ENCODE data around the gene CETP.

Gene CETP

DNA sequence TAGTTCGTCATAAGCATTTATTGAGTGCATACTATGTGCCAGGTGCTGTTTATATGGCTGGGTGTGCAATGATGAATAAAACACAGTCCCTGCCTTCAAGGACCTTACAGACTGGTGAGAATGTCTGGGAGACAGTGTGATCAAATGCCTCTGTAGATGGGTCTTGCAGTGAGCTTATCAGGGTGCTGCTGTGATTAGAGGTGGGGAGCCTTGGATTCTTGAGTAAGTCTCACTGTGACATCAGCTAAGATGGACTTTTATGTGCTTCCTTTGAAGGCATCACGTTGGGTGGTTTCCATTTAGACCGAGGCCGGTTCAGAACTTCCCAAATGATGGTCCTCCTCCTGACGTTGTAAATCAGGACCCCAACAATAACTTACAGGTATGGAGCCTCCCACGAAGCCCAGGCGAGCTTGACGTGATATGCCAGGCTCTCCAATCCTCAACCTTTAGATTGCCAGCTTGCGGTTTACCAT is 19.9 kb upstream of the CETP start:
- TF ChIP-seq, protein P1, sequence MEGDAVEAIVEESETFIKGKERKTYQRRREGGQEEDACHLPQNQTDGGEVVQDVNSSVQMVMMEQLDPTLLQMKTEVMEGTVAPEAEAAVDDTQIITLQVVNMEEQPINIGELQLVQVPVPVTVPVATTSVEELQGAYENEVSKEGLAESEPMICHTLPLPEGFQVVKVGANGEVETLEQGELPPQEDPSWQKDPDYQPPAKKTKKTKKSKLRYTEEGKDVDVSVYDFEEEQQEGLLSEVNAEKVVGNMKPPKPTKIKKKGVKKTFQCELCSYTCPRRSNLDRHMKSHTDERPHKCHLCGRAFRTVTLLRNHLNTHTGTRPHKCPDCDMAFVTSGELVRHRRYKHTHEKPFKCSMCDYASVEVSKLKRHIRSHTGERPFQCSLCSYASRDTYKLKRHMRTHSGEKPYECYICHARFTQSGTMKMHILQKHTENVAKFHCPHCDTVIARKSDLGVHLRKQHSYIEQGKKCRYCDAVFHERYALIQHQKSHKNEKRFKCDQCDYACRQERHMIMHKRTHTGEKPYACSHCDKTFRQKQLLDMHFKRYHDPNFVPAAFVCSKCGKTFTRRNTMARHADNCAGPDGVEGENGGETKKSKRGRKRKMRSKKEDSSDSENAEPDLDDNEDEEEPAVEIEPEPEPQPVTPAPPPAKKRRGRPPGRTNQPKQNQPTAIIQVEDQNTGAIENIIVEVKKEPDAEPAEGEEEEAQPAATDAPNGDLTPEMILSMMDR (IDR thresholded peaks at IDR 0.05; ENCODE audit: borderline replicate concordance, control extremely low read depth, extremely low read depth, insufficient read depth, missing control alignments), result no peak
- in situ Hi-C loops (cut with MboI; ENCODE audit: low sequenced_read_pairs, unreplicated experiment), result no loop called here
- DNase-seq (ENCODE audit: low spot score), result no peak

DNA sequence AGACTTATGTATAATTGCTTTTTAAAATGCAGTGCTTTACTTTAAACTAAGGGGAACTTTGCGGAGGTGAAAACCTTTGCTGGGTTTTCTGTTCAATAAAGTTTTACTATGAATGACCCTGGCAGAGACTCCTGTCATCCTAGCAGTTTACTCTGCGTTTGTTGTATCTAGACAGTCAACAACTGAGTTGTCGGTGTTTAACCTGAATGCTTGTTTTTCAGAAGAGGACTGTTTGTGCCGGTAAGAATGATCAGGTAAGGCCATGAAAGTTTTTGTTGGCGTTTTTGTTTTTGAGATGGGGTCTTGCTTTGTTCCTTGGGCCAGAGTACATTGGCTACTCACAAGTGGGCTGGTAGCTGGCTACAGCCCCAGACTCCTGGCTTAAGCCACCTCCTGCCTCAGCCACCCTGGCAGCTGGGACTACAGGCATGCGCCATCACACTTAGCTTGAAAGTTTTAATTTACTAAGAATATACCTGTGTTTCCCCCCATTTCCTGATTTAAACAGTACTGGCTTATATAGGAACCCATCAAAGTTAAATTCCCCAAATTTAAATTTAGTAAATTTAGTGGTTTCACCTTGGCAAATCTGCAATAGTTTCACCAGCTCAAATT is 17.9 kb upstream of the CETP start:
- TF ChIP-seq, protein P1 (IDR thresholded peaks at IDR 0.05; ENCODE audit: borderline replicate concordance, control extremely low read depth, extremely low read depth, insufficient read depth, missing control alignments), result no peak
- no peak for DNase-seq (ENCODE audit: low spot score)
- in situ Hi-C loops (cut with MboI; ENCODE audit: low sequenced_read_pairs, unreplicated experiment), result no loop called here

DNA sequence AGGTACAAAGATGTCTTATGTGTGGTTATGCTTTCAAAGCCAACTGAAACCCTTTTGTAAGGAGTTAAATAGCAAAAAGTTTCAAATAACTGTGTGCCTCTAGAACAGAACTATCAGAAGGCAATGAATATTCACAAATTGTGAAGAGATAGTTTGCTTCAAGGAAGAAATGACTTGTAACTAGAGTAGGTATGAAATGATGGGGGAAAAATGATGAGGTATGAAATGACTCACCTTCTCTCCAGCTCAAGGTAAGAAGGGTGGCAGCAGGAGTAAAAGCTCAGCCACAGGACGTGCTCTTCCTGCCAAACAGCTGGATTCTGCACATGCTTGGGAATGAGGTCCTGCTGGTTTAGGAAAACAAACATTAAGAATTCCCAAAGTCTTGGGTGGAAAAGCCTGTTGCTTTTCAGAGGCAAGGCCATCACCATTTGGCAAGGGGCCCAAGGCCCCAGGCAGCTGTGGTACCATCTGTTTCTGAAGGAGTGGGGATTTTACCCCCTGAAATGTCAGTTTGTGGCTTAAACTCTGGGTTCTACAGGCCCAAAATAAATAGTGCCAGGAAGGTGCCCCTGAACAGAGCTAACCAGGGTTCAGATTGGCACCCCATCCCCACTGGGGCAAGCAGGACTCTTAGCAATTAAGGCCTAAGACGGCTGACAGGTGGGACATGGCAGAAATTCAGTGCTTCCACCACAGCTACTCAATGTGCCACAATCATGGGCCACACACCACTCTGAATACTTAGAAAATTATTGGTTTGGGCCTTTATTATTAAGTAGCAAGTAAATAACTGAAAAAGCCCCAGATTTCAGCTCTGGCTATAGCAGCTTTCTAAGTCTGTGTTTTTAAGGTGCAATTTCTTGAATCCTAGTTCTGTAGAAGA is 16.6 kb upstream of the CETP start:
- TF ChIP-seq, protein P1 (IDR thresholded peaks at IDR 0.05; ENCODE audit: borderline replicate concordance, control extremely low read depth, extremely low read depth, insufficient read depth, missing control alignments), result no peak
- in situ Hi-C loops (cut with MboI; ENCODE audit: low sequenced_read_pairs, unreplicated experiment), result no loop called here
- DNase-seq (ENCODE audit: low spot score), result no peak

DNA sequence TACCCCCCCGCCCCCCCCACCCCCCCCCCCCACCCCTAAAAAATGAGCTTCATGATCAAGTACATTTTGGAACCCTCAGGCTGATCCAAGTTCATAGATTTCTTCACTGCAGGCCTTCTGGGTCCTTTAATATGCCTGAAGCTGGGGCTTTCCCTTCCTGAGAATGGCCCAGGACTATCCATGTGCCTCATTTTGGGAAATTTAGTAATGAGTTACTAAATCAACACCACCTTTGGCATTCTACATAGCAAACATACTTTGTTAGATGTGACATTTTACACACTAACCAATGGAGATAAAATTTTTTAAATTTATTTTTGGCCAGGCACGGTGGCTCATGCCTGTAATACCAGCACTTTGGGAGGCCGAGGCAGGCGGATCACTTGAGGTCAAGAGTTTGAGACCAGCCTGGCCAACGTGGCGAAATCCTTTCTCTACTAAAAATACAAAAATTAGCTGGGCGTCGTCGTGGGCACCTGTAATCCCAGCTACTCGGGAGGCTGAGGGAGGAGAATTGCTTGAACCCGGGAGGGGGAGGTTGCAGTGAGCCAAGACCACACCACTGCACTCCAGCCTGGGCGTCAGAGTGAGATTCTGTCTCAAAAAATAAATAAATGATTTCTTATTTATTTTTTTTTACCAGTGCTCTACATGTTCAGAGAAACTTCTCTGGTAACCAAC is 15.8 kb upstream of the CETP start:
- in situ Hi-C loops (cut with MboI; ENCODE audit: low sequenced_read_pairs, unreplicated experiment), result no loop called here
- no peak for DNase-seq (ENCODE audit: low spot score)
- TF ChIP-seq, protein P1 (IDR thresholded peaks at IDR 0.05; ENCODE audit: borderline replicate concordance, control extremely low read depth, extremely low read depth, insufficient read depth, missing control alignments), result no peak

DNA sequence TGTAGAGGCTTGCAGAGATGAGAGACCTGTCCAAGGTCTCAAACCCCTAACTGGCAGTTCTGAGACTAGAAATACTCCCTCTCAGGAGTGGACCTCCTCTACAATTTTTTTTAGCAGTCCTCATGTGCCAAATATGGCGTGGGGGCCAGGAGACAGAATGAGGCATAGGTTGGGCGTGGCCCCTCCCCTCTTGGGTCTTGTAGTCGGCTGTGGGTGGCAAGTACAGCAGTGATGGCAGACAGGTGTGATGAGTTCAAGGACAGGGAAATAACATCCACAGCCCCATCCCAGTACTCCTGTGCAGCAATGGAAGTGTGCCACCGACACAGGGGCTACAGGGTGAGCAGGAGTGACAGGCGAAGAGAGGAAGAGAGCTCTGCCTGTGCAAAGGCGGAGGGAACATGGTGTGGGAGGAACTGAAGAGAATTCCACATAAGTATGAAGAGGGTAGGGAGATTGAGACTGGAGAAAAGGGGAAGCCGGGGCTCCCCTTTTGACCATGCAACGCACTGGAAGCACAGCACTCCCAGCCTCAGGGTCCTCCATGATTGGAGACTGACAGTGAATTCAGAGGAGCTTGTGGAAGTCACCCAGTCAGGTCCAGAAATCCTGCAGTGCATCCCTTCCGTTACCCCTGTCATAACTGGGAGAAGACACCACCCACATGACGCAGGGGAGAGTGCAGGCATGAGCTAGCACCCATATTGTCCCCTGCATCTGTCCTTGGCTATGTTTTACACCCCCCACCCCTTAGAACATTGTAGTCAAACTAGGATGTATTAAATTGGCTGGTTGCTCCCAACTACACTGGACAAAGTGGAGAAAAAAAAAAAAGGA is 14.8 kb upstream of the CETP start:
- in situ Hi-C loops (cut with MboI; ENCODE audit: low sequenced_read_pairs, unreplicated experiment), result no loop called here
- TF ChIP-seq, protein P1 (IDR thresholded peaks at IDR 0.05; ENCODE audit: borderline replicate concordance, control extremely low read depth, extremely low read depth, insufficient read depth, missing control alignments), result no peak
- no peak for DNase-seq (ENCODE audit: low spot score)

DNA sequence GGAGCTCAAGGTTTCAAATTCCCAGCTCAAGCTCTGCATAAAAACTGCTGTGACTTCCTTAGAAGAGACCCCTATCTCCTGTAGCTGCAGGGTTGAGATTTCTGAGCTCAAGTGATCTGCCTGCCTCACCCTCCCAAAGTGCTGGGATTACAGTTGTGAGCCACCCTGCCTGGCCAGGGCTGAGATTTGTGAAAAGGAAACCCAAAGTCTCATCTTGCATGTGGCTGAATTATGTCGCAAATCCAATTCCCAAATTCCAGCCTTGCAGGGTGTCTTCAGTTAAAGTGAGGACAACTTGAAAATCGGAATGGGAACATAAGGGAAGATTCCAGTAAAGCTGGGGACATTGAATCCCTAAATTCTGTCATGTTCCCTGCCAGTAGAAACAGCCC is 14.2 kb upstream of the CETP start:
- in situ Hi-C loops (cut with MboI; ENCODE audit: low sequenced_read_pairs, unreplicated experiment), result no loop called here
- no peak for DNase-seq (ENCODE audit: low spot score)
- TF ChIP-seq, protein P1 (IDR thresholded peaks at IDR 0.05; ENCODE audit: borderline replicate concordance, control extremely low read depth, extremely low read depth, insufficient read depth, missing control alignments), result no peak
